HEK293 (cell line): ENCODE measurements around the gene PREX1.
A peak's percentile ranks its signal among the peaks of the same experiment; 100 is the strongest.

Source experiments
- CTCF ChIA-PET: fragments of 350-600 bp; formaldehyde crosslinking; extraction: SDS; loops from one replicate; lab custom pipeline; 2021; ENCODE audit warnings: antibody characterized with exemption; lab: Yijun Ruan, JAX
- POLR2A ChIA-PET: fragments of 300-600 bp; formaldehyde crosslinking; extraction: SDS; loops from one replicate; lab custom pipeline; 2020; ENCODE audit warnings: antibody characterized with exemption, inconsistent platforms; lab: Yijun Ruan, JAX
- H3K27ac ChIP-seq: fragments of 200-500 bp; sonication (Bioruptor generic); 2 replicates; pipeline ENCODE4 v1.5.1; 2014; ENCODE audit warnings: low read depth, low read length, control low read depth, inconsistent platforms; ENCODE audit errors: extremely low read depth
- H3K36me3 ChIP-seq, 2 experiments: fragments of 200-500 bp in 1 of 2; sonication (Bioruptor generic) in 1 of 2; 1 replicate in 1 of 2; 2 replicates in 1 of 2; pipeline ENCODE4 v1.5.1; 2014 to 2017; ENCODE audit warnings: inconsistent platforms in 2 of 2, low read length in 2 of 2; ENCODE audit not compliant: control insufficient read depth in 2 of 2, insufficient read depth in 1 of 2
- H3K4me1 ChIP-seq: fragments of 200-500 bp; sonication (Bioruptor generic); 2 replicates; pipeline ENCODE4 v1.5.1; 2014; ENCODE audit warnings: mild to moderate bottlenecking, low read length, inconsistent platforms; ENCODE audit not compliant: control insufficient read depth, insufficient read depth
- H3K4me3 ChIP-seq: 2 replicates; pipeline ENCODE4 v1.5.1; 2011; ENCODE audit warnings: low read depth, mild to moderate bottlenecking, control low read depth, low read length, moderate library complexity
- H3K9me3 ChIP-seq: fragments of 200-500 bp; sonication (Bioruptor generic); 2 replicates; pipeline ENCODE4 v1.5.1; 2014; ENCODE audit warnings: low read depth, low read length, inconsistent platforms; ENCODE audit not compliant: control insufficient read depth, insufficient read depth
- BCL11B ChIP-seq: fragments of 450-650 bp; formaldehyde crosslinking; IDR thresholded peaks from 2 replicates; pipeline ENCODE4 v1.5.1; 2016; ENCODE audit warnings: low read depth, missing biosample characterization, missing genetic modification characterization
- SCRT2 ChIP-seq: fragments of 450-650 bp; formaldehyde crosslinking; IDR thresholded peaks from 2 replicates; pipeline ENCODE4 v1.5.1; 2016; ENCODE audit warnings: missing biosample characterization, missing genetic modification characterization
- ZBTB17 ChIP-seq: fragments of 450-650 bp; formaldehyde crosslinking; IDR thresholded peaks from 2 replicates; pipeline ENCODE4 v1.5.1; 2016; ENCODE audit warnings: missing biosample characterization, missing genetic modification characterization
- ZNF132 ChIP-seq: fragments of 450-650 bp; formaldehyde crosslinking; IDR thresholded peaks from 2 replicates; pipeline ENCODE4 v1.5.1; 2017; ENCODE audit warnings: missing biosample characterization, missing genetic modification characterization, borderline replicate concordance
- ZNF19 ChIP-seq: fragments of 450-650 bp; formaldehyde crosslinking; IDR thresholded peaks from 2 replicates; pipeline ENCODE4; 2016; ENCODE audit warnings: missing biosample characterization, missing genetic modification characterization, low read depth
- ZNF302 ChIP-seq: fragments of 450-650 bp; formaldehyde crosslinking; IDR thresholded peaks from 2 replicates; pipeline ENCODE4 v1.5.1; 2016; ENCODE audit warnings: missing biosample characterization, missing genetic modification characterization, low read depth
- ZNF426 ChIP-seq: fragments of 450-650 bp; formaldehyde crosslinking; IDR thresholded peaks from 2 replicates; pipeline ENCODE4 v1.5.1; 2017; ENCODE audit warnings: missing biosample characterization, missing genetic modification characterization, mild to moderate bottlenecking, inconsistent platforms, moderate library complexity
- ZNF48 ChIP-seq: fragments of 450-650 bp; formaldehyde crosslinking; IDR thresholded peaks from 2 replicates; pipeline ENCODE4 v1.5.1; 2016; ENCODE audit warnings: missing biosample characterization, missing genetic modification characterization
- ZNF549 ChIP-seq: fragments of 450-650 bp; IDR thresholded peaks from 2 replicates; pipeline ENCODE4 v1.5.1; 2018; ENCODE audit warnings: missing biosample characterization, missing genetic modification characterization, mild to moderate bottlenecking, inconsistent platforms, moderate library complexity
- ZNF600 ChIP-seq: fragments of 450-650 bp; formaldehyde crosslinking; IDR thresholded peaks from 2 replicates; pipeline ENCODE4 v1.5.1; 2016; ENCODE audit warnings: missing biosample characterization, missing genetic modification characterization
- ZNF670 ChIP-seq: fragments of 450-650 bp; formaldehyde crosslinking; IDR thresholded peaks from 2 replicates; pipeline ENCODE4 v1.5.1; 2016; ENCODE audit warnings: missing biosample characterization, missing genetic modification characterization, low read depth
- TF ChIP-seq, protein P1 (sequence below): fragments of 450-650 bp; formaldehyde crosslinking; IDR thresholded peaks from 2 replicates; pipeline ENCODE4 v1.5.1; 2017; ENCODE audit warnings: missing biosample characterization, missing genetic modification characterization
- TF ChIP-seq, protein P2 (sequence below): fragments of 450-650 bp; formaldehyde crosslinking; IDR thresholded peaks from 2 replicates; pipeline ENCODE4 v1.5.1; 2016; ENCODE audit warnings: missing biosample characterization, missing genetic modification characterization

Gene PREX1

DNA sequence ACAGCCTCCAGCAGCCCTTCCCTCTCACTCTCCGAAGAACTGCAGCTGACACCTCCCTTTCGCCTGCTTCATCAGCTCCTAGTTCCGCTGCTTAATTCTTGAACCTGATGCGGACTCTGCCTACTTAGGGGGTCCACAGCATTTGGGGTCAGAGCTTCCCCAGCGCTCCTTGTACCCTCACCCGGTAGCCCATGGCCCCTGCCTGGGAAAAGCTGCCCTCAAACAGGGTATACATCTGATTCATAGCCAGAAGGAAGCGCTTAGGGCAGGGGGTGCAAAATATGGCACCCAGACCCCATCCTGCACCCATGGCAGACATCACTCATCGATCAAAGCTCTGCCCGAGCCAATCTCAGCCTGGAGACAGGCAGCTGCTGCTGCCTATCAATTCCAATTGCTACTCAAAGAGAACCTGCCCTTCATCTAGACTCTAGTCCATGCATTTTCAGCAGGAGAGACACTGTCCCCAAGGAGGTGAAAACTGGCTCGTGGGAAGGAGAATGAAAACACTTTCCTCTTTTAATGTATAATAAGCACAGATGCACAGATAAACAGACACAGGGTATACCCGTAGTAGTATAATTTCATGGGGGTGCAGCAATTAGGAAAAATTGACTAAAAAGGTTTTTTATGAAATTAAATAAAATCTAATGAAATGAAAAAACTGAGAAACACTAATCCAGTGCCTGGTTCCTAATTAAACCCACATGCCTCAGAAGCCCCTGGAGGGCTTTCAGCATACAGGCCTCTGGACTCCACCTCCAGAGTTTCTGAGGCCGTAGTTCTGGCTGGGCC, 194.8 kb downstream of the PREX1 start:
- H3K4me3 ChIP-seq, result no peak overlapping the region
- ChIA-PET CTCF (interaction anchor here (0.7 to 1.2 kb wide), 2 partner anchors 13 to 715 kb away, joined by 3 to 5 read pairs; no protein-coding TSS in a partner anchor), POLR2A (no interaction called here)
- H3K36me3 ChIP-seq, result no peaks in the 10 kb centered on the region
- no peak overlapping the region for H3K27ac ChIP-seq
- TF ChIP-seq, protein P1, sequence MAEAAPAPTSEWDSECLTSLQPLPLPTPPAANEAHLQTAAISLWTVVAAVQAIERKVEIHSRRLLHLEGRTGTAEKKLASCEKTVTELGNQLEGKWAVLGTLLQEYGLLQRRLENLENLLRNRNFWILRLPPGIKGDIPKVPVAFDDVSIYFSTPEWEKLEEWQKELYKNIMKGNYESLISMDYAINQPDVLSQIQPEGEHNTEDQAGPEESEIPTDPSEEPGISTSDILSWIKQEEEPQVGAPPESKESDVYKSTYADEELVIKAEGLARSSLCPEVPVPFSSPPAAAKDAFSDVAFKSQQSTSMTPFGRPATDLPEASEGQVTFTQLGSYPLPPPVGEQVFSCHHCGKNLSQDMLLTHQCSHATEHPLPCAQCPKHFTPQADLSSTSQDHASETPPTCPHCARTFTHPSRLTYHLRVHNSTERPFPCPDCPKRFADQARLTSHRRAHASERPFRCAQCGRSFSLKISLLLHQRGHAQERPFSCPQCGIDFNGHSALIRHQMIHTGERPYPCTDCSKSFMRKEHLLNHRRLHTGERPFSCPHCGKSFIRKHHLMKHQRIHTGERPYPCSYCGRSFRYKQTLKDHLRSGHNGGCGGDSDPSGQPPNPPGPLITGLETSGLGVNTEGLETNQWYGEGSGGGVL, result no peak
- 0 out of 2 replicates have a peak, but pooled peaks have one; percentile 14 for TF ChIP-seq ZBTB17 (tag by site-specific recombination)
- no peaks in the 10 kb centered on the region for H3K4me1 ChIP-seq
- no peaks in the 10 kb centered on the region for H3K9me3 ChIP-seq

- CTCF ChIA-PET, result interaction anchor here (0.7 to 1.2 kb wide), 3 partner anchors 12 to 714 kb away, joined by 3 to 5 read pairs (median 5); no protein-coding TSS in a partner anchor
- Histone ChIP-seq H3K4me1 (no peaks in the 10 kb centered on the region), H3K36me3 (no peaks in the 10 kb centered on the region), H3K4me3 (no peak overlapping the region), H3K27ac (no peak overlapping the region), H3K9me3 (no peaks in the 10 kb centered on the region)
- POLR2A ChIA-PET, result no interaction called here
- TF ChIP-seq ZNF302 (tag by site-specific recombination), result no peak
- no peak for TF ChIP-seq ZNF19 (tag by site-specific recombination)
- no peak for TF ChIP-seq ZNF670 (tag by site-specific recombination)
- TF ChIP-seq ZNF132 (tag by site-specific recombination), result no peak
- no peak for TF ChIP-seq ZNF48
These were observed 195.6 kb downstream of the PREX1 start for GRCh38 chr20:48632017-48632824.

GRCh38 chr20:48631114-48632016, 196.4 kb downstream of the PREX1 start:
- Histone ChIP-seq H3K27ac (no peak overlapping the region), H3K9me3 (no peaks in the 10 kb centered on the region), H3K36me3 (no peaks in the 10 kb centered on the region), H3K4me1 (no peaks in the 10 kb centered on the region), H3K4me3 (no peak overlapping the region)
- ChIA-PET CTCF (interaction anchor here (1.2 kb wide), 1 partner anchor 11 kb away, joined by 5 read pairs; no protein-coding TSS in a partner anchor), POLR2A (no interaction called here)
- TF ChIP-seq ZNF600 (tag by site-specific recombination), result peak; percentile 47
- TF ChIP-seq SCRT2 (tag by site-specific recombination), result 0 out of 2 replicates have a peak, but pooled peaks have one; percentile 12
- TF ChIP-seq ZNF549 (tag by site-specific recombination), result no peak
- TF ChIP-seq, protein P2, sequence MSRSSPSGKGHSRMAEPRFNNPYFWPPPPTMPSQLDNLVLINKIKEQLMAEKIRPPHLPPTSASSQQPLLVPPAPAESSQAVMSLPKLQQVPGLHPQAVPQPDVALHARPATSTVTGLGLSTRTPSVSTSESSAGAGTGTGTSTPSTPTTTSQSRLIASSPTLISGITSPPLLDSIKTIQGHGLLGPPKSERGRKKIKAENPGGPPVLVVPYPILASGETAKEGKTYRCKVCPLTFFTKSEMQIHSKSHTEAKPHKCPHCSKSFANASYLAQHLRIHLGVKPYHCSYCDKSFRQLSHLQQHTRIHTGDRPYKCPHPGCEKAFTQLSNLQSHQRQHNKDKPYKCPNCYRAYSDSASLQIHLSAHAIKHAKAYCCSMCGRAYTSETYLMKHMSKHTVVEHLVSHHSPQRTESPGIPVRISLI, result no peak
- no peak for TF ChIP-seq ZNF426 (tag by site-specific recombination)
- TF ChIP-seq BCL11B (tag by site-specific recombination), result no peak
- TF ChIP-seq ZBTB17 (tag by site-specific recombination), result peak; percentile 82
